DND-41 (cell line): Measurements from ENCODE around the gene ASXL2.

Source experiments
- EZH2 ChIP-seq: IDR thresholded peaks from 3 replicates; pipeline ENCODE4 v1.6.1; 2012; ENCODE audit warnings: borderline replicate concordance, low read depth, mild to moderate bottlenecking, moderate library complexity, low read length, inconsistent platforms; ENCODE audit not compliant: severe bottlenecking
- TF ChIP-seq, protein P1 (sequence below): IDR thresholded peaks from 2 replicates; pipeline ENCODE4 v1.5.1; 2012; ENCODE audit warnings: borderline replicate concordance, low read length, moderate library complexity, mild to moderate bottlenecking; ENCODE audit not compliant: poor library complexity, severe bottlenecking; ENCODE audit errors: extremely low read depth

GRCh38 chr2:25897506-25897905 lies 19.2 kb upstream of the ASXL2 start:
- TF ChIP-seq, protein P1, sequence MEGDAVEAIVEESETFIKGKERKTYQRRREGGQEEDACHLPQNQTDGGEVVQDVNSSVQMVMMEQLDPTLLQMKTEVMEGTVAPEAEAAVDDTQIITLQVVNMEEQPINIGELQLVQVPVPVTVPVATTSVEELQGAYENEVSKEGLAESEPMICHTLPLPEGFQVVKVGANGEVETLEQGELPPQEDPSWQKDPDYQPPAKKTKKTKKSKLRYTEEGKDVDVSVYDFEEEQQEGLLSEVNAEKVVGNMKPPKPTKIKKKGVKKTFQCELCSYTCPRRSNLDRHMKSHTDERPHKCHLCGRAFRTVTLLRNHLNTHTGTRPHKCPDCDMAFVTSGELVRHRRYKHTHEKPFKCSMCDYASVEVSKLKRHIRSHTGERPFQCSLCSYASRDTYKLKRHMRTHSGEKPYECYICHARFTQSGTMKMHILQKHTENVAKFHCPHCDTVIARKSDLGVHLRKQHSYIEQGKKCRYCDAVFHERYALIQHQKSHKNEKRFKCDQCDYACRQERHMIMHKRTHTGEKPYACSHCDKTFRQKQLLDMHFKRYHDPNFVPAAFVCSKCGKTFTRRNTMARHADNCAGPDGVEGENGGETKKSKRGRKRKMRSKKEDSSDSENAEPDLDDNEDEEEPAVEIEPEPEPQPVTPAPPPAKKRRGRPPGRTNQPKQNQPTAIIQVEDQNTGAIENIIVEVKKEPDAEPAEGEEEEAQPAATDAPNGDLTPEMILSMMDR: no peak
- TF ChIP-seq EZH2: no peak
